Endothelial cell of umbilical vein (primary cell): Measurements from ENCODE around the gene CDH7.

Experiments
- CTCF ChIP-seq, 2 donors: IDR thresholded peaks; 1 replicate in 1 of 2; 2 replicates in 1 of 2; pipeline ENCODE4 v1.5.1; 2011; ENCODE audit warnings: low read length in 2 of 2, mild to moderate bottlenecking in 2 of 2, moderate library complexity in 2 of 2, control low read depth in 1 of 2, inconsistent platforms in 1 of 2, low read depth in 1 of 2; ENCODE audit not compliant: insufficient read depth in 1 of 2; ENCODE audit errors: extremely low read depth in 1 of 2
- EZH2 ChIP-seq: IDR thresholded peaks from 2 replicates; pipeline ENCODE4 v1.6.1; 2012; ENCODE audit warnings: borderline replicate concordance, low read depth, mild to moderate bottlenecking, moderate library complexity, low read length, inconsistent platforms; ENCODE audit not compliant: severe bottlenecking
- FOS ChIP-seq: IDR thresholded peaks from 2 replicates; pipeline ENCODE4 v1.6.1; 2011; ENCODE audit warnings: mild to moderate bottlenecking, low read length, moderate library complexity, borderline replicate concordance; ENCODE audit not compliant: insufficient read depth
- GATA2 ChIP-seq: IDR thresholded peaks from 2 replicates; pipeline ENCODE4 v1.7.0; 2011; ENCODE audit warnings: low read depth, mild to moderate bottlenecking, moderate library complexity, mixed read lengths, low read length; ENCODE audit not compliant: insufficient read length, insufficient read depth
- MAX ChIP-seq: IDR thresholded peaks from 2 replicates; pipeline ENCODE4 v1.6.1; 2011; ENCODE audit not compliant: insufficient read depth, insufficient read length
- MYC ChIP-seq: IDR thresholded peaks from one replicate; pipeline ENCODE4 v1.6.1; 2011; ENCODE audit warnings: mild to moderate bottlenecking, low read depth, low read length
- POLR2A ChIP-seq: IDR thresholded peaks from 2 replicates; pipeline ENCODE4 v1.6.1; 2012; ENCODE audit warnings: low read depth, mild to moderate bottlenecking, control low read depth, low read length
- POLR2AphosphoS5 ChIP-seq: IDR thresholded peaks from 2 replicates; pipeline ENCODE4 v1.6.1; 2012; ENCODE audit warnings: low read depth, mild to moderate bottlenecking, control low read depth, low read length, moderate library complexity; ENCODE audit not compliant: insufficient read depth

DNA sequence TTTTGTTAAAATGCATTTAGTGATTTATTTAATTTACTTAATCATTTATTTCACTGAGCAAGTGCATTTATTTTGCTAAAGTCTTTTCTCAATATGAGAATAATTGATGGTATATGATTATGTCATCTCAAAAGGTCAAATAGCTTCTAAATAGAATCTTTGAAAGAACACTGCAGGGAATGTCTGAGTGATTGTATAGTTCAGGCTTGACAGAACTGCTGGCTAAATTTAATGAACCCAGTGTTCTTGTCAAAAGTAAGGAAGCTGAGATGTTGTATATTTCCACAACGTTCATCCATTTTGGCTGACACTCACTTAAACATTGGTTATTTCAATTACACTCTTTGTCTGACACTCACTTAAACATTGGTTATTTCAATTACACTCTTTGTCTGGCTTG, 39.3 kb upstream of the CDH7 start:
- TF ChIP-seq POLR2AphosphoS5 (no peak), EZH2 (no peak), MAX (no peak), POLR2A (no peak), CTCF (IDR thresholded peaks at IDR 0.05; ENCODE audit: extremely low read depth in 1 of 2, insufficient read depth in 1 of 2, low read depth in 1 of 2, low read length in 2 of 2) (no peak), FOS (no peak), GATA2 (no peak), MYC (no peak)
